Vagina (tissue), 2 donors: ENCODE measurements around the gene HS6ST2. TPM values are rescaled to one million over a fixed set of nuclear protein-coding genes. Genes with fewer than 3 reads are reported as not detected.

Source experiments
- DNase-seq, 2 donors: peaks; one replicate each; pipeline ENCODE4 v3.0.0-alpha.2; 2017; ENCODE audit errors: extremely low spot score in 2 of 2
- H3K27ac ChIP-seq: fragments of 200-600 bp; sonication (generic); one replicate; pipeline ENCODE4 v1.5.1; 2019
- H3K27me3 ChIP-seq: fragments of 200-600 bp; sonication (generic); one replicate; pipeline ENCODE4 v1.5.1; 2019
- H3K36me3 ChIP-seq, 2 donors: fragments of 200-600 bp; sonication (generic); one replicate each; pipeline ENCODE4 v1.5.1; 2017 to 2019
- H3K4me1 ChIP-seq: fragments of 200-600 bp; sonication (generic); one replicate; pipeline ENCODE4 v1.5.1; 2019
- H3K4me3 ChIP-seq, 2 donors: fragments of 200-600 bp; sonication (generic); 1 replicate in 1 of 2; 2 replicates in 1 of 2; pipeline ENCODE4 v1.5.1; 2016 to 2019
- H3K9me3 ChIP-seq: fragments of 200-600 bp; sonication (generic); one replicate; pipeline ENCODE4 v1.5.1; 2019
- POLR2A ChIP-seq, 2 donors: fragments of 450-650 bp; IDR thresholded peaks; one replicate each; pipeline ENCODE4 v1.6.1; 2017; ENCODE audit warnings: antibody characterized with exemption in 2 of 2, mild to moderate bottlenecking in 2 of 2, moderate library complexity in 2 of 2
- POLR2AphosphoS5 ChIP-seq, 2 donors: sonication (generic); formaldehyde crosslinking; IDR thresholded peaks; one replicate each; pipeline ENCODE4 v1.9.0; 2017; ENCODE audit warnings: antibody characterized with exemption in 2 of 2, mild to moderate bottlenecking in 2 of 2, low read depth in 1 of 2; ENCODE audit not compliant: insufficient read depth in 1 of 2
- intact Hi-C: fragments of 100-400 bp; cut with DNase I; formaldehyde crosslinking; loops from one replicate; pipeline ENCODE4 v1.15.1; 2023
- total RNA-seq: library from RNA; depleted of rRNA; stranded (reverse); fragments of >200 nt; gene quantifications from one replicate; pipeline ENCODE4 v1.2.3, GENCODE V29; 2016
- TF ChIP-seq, protein P1 (sequence below), 3 experiments: fragments of 450-650 bp in 2 of 3; fragments of 200-600 bp in 1 of 3; sonication (generic) in 1 of 3; IDR thresholded peaks; one replicate each; pipeline ENCODE4 v1.5.1; 2017 to 2019; ENCODE audit warnings: antibody characterized with exemption in 3 of 3, mild to moderate bottlenecking in 2 of 3, moderate library complexity in 2 of 3

The HS6ST2 gene
- total RNA-seq, 1 donor from 2014 or later: 0.74 TPM

DNA sequence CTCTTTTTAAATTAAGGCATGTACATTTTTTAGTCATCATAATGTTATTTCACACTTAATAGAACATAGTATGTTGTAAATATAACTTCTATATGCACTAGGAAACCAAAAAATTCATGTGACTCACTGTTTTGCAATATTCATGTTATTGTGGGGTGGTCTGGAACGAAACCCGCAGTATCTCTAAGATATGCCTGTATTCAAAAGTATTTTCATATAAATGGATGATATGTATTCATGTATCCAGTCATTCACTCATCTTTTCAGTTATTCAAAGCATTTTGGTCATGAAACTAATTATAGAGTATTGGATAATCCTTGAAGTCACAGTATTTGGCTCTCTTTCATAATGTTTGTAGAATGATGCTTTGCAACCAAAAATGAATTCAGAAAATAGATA, 168.1 kb downstream of the HS6ST2 start:
- intact Hi-C loops: no loop called here
- Histone ChIP-seq H3K4me1 (no peaks in the 10 kb centered on the region), H3K27ac (no peak overlapping the region), H3K9me3 (no peaks in the 10 kb centered on the region), H3K27me3 (no peaks in the 10 kb centered on the region), H3K36me3 (no peaks in the 10 kb centered on the region), H3K4me3 (no peak overlapping the region)
- TF ChIP-seq POLR2AphosphoS5 (IDR thresholded peaks at IDR 0.05; ENCODE audit: insufficient read depth in 1 of 2, low read depth in 1 of 2) (no peak), POLR2A (IDR thresholded peaks at IDR 0.05) (no peak)
- TF ChIP-seq, protein P1, sequence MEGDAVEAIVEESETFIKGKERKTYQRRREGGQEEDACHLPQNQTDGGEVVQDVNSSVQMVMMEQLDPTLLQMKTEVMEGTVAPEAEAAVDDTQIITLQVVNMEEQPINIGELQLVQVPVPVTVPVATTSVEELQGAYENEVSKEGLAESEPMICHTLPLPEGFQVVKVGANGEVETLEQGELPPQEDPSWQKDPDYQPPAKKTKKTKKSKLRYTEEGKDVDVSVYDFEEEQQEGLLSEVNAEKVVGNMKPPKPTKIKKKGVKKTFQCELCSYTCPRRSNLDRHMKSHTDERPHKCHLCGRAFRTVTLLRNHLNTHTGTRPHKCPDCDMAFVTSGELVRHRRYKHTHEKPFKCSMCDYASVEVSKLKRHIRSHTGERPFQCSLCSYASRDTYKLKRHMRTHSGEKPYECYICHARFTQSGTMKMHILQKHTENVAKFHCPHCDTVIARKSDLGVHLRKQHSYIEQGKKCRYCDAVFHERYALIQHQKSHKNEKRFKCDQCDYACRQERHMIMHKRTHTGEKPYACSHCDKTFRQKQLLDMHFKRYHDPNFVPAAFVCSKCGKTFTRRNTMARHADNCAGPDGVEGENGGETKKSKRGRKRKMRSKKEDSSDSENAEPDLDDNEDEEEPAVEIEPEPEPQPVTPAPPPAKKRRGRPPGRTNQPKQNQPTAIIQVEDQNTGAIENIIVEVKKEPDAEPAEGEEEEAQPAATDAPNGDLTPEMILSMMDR (IDR thresholded peaks at IDR 0.05): no peak
- DNase-seq: no peak

DNA sequence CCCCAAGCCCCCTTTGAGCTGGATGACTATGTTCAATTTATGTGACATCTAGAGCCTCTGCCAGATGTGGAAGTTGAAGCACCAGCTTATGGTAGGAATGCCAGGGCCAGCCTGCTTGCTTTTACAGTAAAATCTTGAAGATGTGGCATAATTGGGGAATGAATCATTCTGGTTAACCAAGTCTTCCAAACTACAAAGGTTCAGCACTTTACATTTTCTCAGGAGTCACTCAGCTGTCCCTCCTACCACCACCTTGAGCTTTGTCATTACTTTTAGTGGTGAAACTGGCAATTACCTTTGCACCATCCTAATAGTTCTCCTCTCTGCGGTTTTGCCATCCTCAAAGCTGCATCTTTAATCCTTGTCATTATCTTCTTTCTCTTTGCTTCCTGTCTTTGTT, 172.2 kb downstream of the HS6ST2 start:
- H3K4me3 ChIP-seq: no peak overlapping the region
- H3K27me3 ChIP-seq: no peaks in the 10 kb centered on the region
- TF ChIP-seq, protein P1 (IDR thresholded peaks at IDR 0.05): no peak
- TF ChIP-seq POLR2AphosphoS5 (IDR thresholded peaks at IDR 0.05; ENCODE audit: insufficient read depth in 1 of 2, low read depth in 1 of 2): no peak
- no peak for TF ChIP-seq POLR2A (IDR thresholded peaks at IDR 0.05)
- intact Hi-C loops: no loop called here
- H3K36me3 ChIP-seq: no peaks in the 10 kb centered on the region
- DNase-seq: no peak
- no peaks in the 10 kb centered on the region for H3K4me1 ChIP-seq
- H3K27ac ChIP-seq: no peak overlapping the region
- H3K9me3 ChIP-seq: no peaks in the 10 kb centered on the region

DNA sequence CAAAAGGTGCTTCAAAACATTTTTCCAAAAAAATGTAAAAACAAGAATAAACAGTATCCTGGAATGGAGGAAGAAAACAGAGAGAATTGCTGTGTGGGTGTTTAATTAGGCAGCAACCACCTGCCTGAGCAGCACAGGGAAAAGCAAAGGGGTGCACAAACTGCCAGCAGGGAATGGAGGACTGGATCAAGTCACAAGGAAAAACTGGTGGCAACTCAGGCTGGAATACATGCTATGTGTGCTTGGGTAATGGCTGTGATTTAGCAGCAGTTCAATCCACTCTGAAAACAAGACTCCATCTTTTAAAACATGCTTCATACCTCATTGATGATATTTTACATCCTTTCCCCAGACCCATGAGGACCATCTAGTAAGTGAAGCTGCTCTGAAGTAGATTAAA, 179.5 kb downstream of the HS6ST2 start:
- TF ChIP-seq POLR2AphosphoS5 (IDR thresholded peaks at IDR 0.05; ENCODE audit: insufficient read depth in 1 of 2, low read depth in 1 of 2) (no peak), POLR2A (IDR thresholded peaks at IDR 0.05) (no peak)
- TF ChIP-seq, protein P1 (IDR thresholded peaks at IDR 0.05): no peak
- H3K9me3 ChIP-seq: no peaks in the 10 kb centered on the region
- H3K4me3 ChIP-seq: no peak overlapping the region
- H3K4me1 ChIP-seq: no peaks in the 10 kb centered on the region
- no peaks in the 10 kb centered on the region for H3K27me3 ChIP-seq
- DNase-seq: no peak
- H3K27ac ChIP-seq: no peak overlapping the region
- H3K36me3 ChIP-seq: no peaks in the 10 kb centered on the region
- intact Hi-C loops: no loop called here

DNA sequence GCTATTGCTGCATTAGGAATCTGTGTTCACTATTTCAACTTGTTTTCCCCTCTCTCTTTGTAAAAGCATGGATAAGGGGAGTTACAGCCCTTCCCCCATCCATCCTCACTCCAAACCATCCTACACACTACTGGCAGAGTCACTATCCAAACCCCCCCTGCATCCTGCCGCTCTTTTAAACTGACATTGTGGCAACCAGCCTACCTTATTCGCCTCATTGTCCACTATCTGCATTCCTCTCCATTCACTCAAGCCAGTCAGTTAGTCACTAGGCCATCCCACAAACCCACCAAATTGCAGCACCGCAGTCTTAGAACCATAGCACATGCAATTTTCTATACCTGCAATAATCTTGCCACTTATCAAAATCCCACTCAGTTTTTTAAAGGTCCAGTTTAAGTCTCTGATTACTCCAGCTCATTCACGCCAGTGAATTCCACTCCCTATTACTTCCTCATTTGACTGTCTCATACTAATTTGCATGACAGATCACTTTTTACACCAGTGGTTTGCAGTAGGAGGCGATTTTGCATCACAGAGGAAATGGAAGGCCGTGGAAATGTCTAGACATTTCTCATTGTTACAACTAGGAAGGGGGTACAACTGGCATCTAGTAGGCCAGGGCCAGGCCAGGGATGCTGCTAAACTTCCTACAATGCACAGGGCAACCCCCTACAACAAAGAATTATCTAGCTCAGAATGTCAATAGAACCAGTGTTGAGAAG, 181.8 kb downstream of the HS6ST2 start:
- intact Hi-C loops: no loop called here
- H3K4me3 ChIP-seq: no peak overlapping the region
- no peak for TF ChIP-seq POLR2A (IDR thresholded peaks at IDR 0.05)
- TF ChIP-seq POLR2AphosphoS5 (IDR thresholded peaks at IDR 0.05; ENCODE audit: insufficient read depth in 1 of 2, low read depth in 1 of 2): no peak
- TF ChIP-seq, protein P1 (IDR thresholded peaks at IDR 0.05): no peak
- no peaks in the 10 kb centered on the region for H3K27me3 ChIP-seq
- no peak for DNase-seq
- no peaks in the 10 kb centered on the region for H3K36me3 ChIP-seq
- H3K4me1 ChIP-seq: no peaks in the 10 kb centered on the region
- H3K9me3 ChIP-seq: no peaks in the 10 kb centered on the region
- H3K27ac ChIP-seq: no peak overlapping the region

DNA sequence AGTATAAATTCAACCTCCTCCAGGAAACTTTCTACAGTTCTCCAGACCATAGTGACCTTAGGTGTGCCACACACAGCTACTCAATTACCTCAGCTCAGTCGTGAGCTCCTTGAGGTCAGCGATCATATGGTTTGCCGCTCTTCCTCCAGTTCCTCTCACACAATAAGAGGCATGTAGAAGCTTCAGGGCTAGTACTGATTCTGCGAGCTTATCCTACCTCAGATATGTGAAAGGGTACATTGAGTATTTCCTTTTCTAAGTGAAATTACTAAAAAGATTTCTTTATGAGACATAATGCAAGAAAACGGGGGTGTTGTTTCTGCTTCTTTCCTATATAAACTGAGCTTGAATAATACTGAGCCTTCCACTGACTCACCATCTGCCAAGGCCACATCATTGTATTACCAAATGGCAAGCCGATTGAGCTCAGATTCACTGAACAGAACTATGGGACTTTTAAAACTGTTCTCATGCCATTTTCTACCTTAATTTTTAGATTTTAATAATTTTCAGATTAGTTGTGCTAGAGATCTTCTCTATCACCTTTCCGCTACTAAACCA, 183.1 kb downstream of the HS6ST2 start:
- H3K27me3 ChIP-seq: no peaks in the 10 kb centered on the region
- H3K4me1 ChIP-seq: no peaks in the 10 kb centered on the region
- no peak for DNase-seq
- H3K4me3 ChIP-seq: no peak overlapping the region
- intact Hi-C loops: no loop called here
- H3K9me3 ChIP-seq: no peaks in the 10 kb centered on the region
- no peak overlapping the region for H3K27ac ChIP-seq
- TF ChIP-seq, protein P1 (IDR thresholded peaks at IDR 0.05): no peak
- TF ChIP-seq POLR2A (IDR thresholded peaks at IDR 0.05): no peak
- H3K36me3 ChIP-seq: no peaks in the 10 kb centered on the region
